Esophagus squamous epithelium (tissue), 5 donors: ENCODE measurements around the gene ACCSL. TPM values are rescaled to one million over a fixed set of nuclear protein-coding genes. Genes with fewer than 3 reads are reported as not detected.

Experiments
- DNase-seq: peaks from one replicate; lab custom pipeline; 2025; lab: John Stamatoyannopoulos, UW
- H3K27ac ChIP-seq, 4 donors: fragments of 200-600 bp; sonication (generic); one replicate each; pipeline ENCODE4 v1.5.1; 2016 to 2019; ENCODE audit warnings: mild to moderate bottlenecking in 1 of 4
- H3K27me3 ChIP-seq, 4 donors: fragments of 200-600 bp; sonication (generic); 1 replicate in 3 of 4; 2 replicates in 1 of 4; pipeline versions ENCODE4 v1.5.1 to v1.6.0; 2017 to 2021; ENCODE audit warnings: antibody characterized with exemption in 1 of 4
- H3K36me3 ChIP-seq, 3 donors: fragments of 200-600 bp; sonication (generic); one replicate each; pipeline ENCODE4 v1.5.1; 2016 to 2019
- H3K4me1 ChIP-seq, 3 donors: fragments of 200-600 bp; sonication (generic); one replicate each; pipeline ENCODE4 v1.5.1; 2017 to 2019
- H3K4me3 ChIP-seq, 4 donors: fragments of 200-600 bp; sonication (generic); 1 replicate in 3 of 4; 2 replicates in 1 of 4; pipeline ENCODE4 v1.5.1; 2016 to 2019; ENCODE audit warnings: mild to moderate bottlenecking in 2 of 4, moderate library complexity in 1 of 4
- H3K9me3 ChIP-seq, 3 donors: fragments of 200-600 bp; sonication (generic); one replicate each; pipeline ENCODE4 v1.5.1; 2016 to 2019
- POLR2A ChIP-seq, 4 donors: fragments of 450-650 bp; IDR thresholded peaks; one replicate each; pipeline ENCODE4 v1.6.1; 2017; ENCODE audit warnings: antibody characterized with exemption in 4 of 4, mild to moderate bottlenecking in 4 of 4, moderate library complexity in 3 of 4
- WGBS, 2 donors: methylation state at CpG; one replicate each; pipeline ENCODE4 v1.1.5; 2018; 5-methylcytosine and 5-hydroxymethylcytosine counted together
- intact Hi-C: fragments of 100-400 bp; cut with DNase I; formaldehyde crosslinking; loops from one replicate; pipeline ENCODE4 v1.15.0; 2022
- total RNA-seq, 4 donors: library from RNA; depleted of rRNA; stranded (reverse); fragments of >200 nt; gene quantifications; one replicate each; pipeline ENCODE4 v1.1.0, GENCODE V29; 2016
- TF ChIP-seq, protein P1 (sequence below), 6 experiments: fragments of 450-650 bp in 4 of 6; fragments of 200-600 bp in 2 of 6; sonication (generic) in 2 of 6; IDR thresholded peaks; one replicate each; pipeline ENCODE4 v1.5.1; 2016 to 2019; ENCODE audit warnings: antibody characterized with exemption in 6 of 6, mild to moderate bottlenecking in 4 of 6, moderate library complexity in 4 of 6
- donor health status: DM: yes; HTN: yes; CAD: no.

The ACCSL gene
- total RNA-seq, 4 donors from 2014 or later, result not detected

DNA sequence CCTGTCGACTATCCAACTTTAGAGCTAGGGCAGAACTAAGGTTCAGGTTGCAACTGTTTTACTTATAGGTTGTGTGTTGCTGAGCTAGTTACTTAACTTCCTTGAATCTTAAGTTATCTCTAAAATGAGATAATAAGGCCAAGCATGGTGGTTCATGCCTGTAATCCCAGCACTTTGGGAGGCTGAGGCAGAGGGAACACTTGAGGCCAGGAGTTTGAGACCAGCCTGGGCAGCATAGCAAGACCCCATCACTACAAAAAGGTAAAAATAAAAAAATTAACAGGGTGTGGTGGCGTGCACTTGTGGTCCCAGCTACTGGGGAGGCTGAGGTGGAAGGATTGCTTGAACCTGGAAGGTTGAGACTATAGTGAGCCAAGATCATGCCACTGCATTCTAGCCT, 20.4 kb downstream of the ACCSL start:
- intact Hi-C loops, result no loop called here
- Histone ChIP-seq H3K27ac (no peak overlapping the region), H3K27me3 (no peaks in the 10 kb centered on the region), H3K4me1 (peaks cover 0 to 25% (median 9%) of the 10 kb centered on the region in 3 donors), H3K4me3 (no peak overlapping the region), H3K36me3 (peaks cover 0 to 29% (median 0%) of the 10 kb centered on the region in 3 donors), H3K9me3 (no peaks in the 10 kb centered on the region)
- TF ChIP-seq, protein P1, sequence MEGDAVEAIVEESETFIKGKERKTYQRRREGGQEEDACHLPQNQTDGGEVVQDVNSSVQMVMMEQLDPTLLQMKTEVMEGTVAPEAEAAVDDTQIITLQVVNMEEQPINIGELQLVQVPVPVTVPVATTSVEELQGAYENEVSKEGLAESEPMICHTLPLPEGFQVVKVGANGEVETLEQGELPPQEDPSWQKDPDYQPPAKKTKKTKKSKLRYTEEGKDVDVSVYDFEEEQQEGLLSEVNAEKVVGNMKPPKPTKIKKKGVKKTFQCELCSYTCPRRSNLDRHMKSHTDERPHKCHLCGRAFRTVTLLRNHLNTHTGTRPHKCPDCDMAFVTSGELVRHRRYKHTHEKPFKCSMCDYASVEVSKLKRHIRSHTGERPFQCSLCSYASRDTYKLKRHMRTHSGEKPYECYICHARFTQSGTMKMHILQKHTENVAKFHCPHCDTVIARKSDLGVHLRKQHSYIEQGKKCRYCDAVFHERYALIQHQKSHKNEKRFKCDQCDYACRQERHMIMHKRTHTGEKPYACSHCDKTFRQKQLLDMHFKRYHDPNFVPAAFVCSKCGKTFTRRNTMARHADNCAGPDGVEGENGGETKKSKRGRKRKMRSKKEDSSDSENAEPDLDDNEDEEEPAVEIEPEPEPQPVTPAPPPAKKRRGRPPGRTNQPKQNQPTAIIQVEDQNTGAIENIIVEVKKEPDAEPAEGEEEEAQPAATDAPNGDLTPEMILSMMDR (IDR thresholded peaks at IDR 0.05), result no peak
- TF ChIP-seq POLR2A (IDR thresholded peaks at IDR 0.05), result no peak
- no peak for DNase-seq
- 98 to 100% methylated on average over 2 of the region's 2 CpGs for WGBS, 2 donors

- no peak for TF ChIP-seq POLR2A (IDR thresholded peaks at IDR 0.05)
- TF ChIP-seq, protein P1 (IDR thresholded peaks at IDR 0.05), result no peak
- intact Hi-C loops, result no loop called here
- Histone ChIP-seq H3K27ac (no peak overlapping the region), H3K9me3 (no peaks in the 10 kb centered on the region), H3K36me3 (peaks cover 0 to 58% (median 0%) of the 10 kb centered on the region in 3 donors), H3K27me3 (no peaks in the 10 kb centered on the region), H3K4me3 (no peak overlapping the region), H3K4me1 (peaks cover 0 to 16% (median 9%) of the 10 kb centered on the region in 3 donors)
- no peak for DNase-seq
- 67 to 100% methylated on average over 1 to 2 of the region's 3 CpGs for WGBS, 2 donors
These were observed 23.4 kb downstream of the ACCSL start for GRCh38 chr11:44071157-44071556.

DNA sequence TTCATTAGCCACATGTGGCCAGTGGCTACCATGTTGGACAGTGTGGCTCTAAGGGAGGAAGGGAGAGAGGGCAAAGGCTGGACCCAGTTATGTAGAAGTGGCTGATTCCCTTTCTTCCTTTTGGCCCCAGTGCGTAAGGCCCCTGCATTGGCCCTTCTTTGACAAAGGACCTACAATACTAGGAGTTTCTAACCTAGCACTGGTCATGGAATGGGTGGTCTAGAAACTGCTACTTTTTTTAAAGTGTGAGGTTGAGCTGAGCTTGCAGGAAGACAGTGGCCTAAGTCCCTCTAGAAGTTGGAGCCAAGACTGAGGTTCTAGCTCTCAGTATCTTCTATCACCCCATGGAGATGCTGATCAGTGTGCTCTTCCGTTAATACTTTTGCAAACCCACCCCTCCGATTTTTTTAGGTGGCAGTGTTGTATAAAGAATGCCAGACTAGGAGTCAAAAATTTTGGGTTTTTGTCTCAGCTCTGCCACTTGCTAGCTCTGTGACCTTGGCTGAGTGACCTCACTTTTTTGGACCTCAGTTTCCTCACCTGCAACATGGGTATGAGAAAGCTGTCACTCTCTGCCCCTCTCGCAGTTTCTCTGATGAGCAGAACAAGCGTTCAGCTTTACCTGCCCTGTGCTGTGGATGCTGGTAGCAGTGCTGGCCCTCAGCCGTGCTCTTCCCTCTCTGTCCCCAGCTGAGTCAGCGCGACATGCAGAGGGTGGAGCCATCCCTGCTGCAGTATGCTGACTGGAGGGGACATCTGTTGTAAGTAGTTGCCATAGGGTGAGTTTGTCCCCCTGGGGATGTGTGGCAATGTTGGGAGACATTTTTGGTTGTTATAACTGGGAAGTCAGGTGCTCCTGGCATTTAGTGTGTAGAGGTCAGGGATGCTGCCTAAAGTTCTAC, 25.2 kb downstream of the ACCSL start:
- Histone ChIP-seq H3K36me3 (peaks cover 0 to 72% (median 0%) of the 10 kb centered on the region in 3 donors), H3K9me3 (no peaks in the 10 kb centered on the region), H3K4me3 (no peak overlapping the region), H3K27ac (no peak overlapping the region), H3K27me3 (no peaks in the 10 kb centered on the region), H3K4me1 (no peaks in the 10 kb centered on the region)
- TF ChIP-seq POLR2A (IDR thresholded peaks at IDR 0.05), result no peak
- TF ChIP-seq, protein P1 (IDR thresholded peaks at IDR 0.05), result no peak
- intact Hi-C loops, result no loop called here
- 89 to 97% methylated on average over 6 to 8 of the region's 8 CpGs for WGBS, 2 donors
- no peak for DNase-seq

GRCh38 chr11:44078794-44079193, 31.0 kb downstream of the ACCSL start:
- Histone ChIP-seq H3K9me3 (no peaks in the 10 kb centered on the region), H3K27ac (no peak overlapping the region), H3K4me1 (no peaks in the 10 kb centered on the region), H3K36me3 (peaks cover 0 to 85% (median 0%) of the 10 kb centered on the region in 3 donors), H3K27me3 (no peaks in the 10 kb centered on the region), H3K4me3 (no peak overlapping the region)
- no peak for TF ChIP-seq POLR2A (IDR thresholded peaks at IDR 0.05)
- DNase-seq, result no peak
- 75 to 76% methylated on average over 4 of the region's 5 CpGs for WGBS, 2 donors
- intact Hi-C loops, result no loop called here

GRCh38 chr11:44079376-44079775, 31.6 kb downstream of the ACCSL start:
- no peaks in the 10 kb centered on the region for H3K4me1 ChIP-seq
- 83 to 92% methylated on average over 5 to 6 of the region's 6 CpGs for WGBS, 2 donors
- TF ChIP-seq, protein P1 (IDR thresholded peaks at IDR 0.05), result no peak
- no peak for TF ChIP-seq POLR2A (IDR thresholded peaks at IDR 0.05)
- peaks cover 0 to 81% (median 0%) of the 10 kb centered on the region in 3 donors for H3K36me3 ChIP-seq
- no peak for DNase-seq
- no peaks in the 10 kb centered on the region for H3K9me3 ChIP-seq
- H3K27me3 ChIP-seq, result no peaks in the 10 kb centered on the region
- no peak overlapping the region for H3K27ac ChIP-seq
- H3K4me3 ChIP-seq, result no peak overlapping the region
- intact Hi-C loops, result no loop called here
